ENCODE measurements around the gene SOX21.
"Not testable (repeated sequence)": the region's sequence is repeated elsewhere in the genome, so short reads cannot be mapped to it uniquely, and the experiment has no call there.

Gene SOX21

GRCh38 chr13:94712287-94712811, at the start of gene SOX21:
SOX21 (minus strand) TSS chr13:94712545; CDS start chr13:94712049, 496 bp downstream.
- no peak for DNase-seq (ENCODE audit: low read depth)

- no peak for DNase-seq (ENCODE audit: low read depth)
Measured at GRCh38 chr13:94761407-94761806, 49.1 kb upstream of the SOX21 start.

- DNase-seq (ENCODE audit: low read depth) = no peak
Measured at GRCh38 chr13:94759120-94759728, 46.9 kb upstream of the SOX21 start.

- no peak for DNase-seq (ENCODE audit: low read depth)
Measured at GRCh38 chr13:94758436-94758960, 46.2 kb upstream of the SOX21 start.

- no peak for DNase-seq (ENCODE audit: low read depth)
Measured at GRCh38 chr13:94753327-94753726, 41.0 kb upstream of the SOX21 start.

- no peak for DNase-seq (ENCODE audit: low read depth)
Measured at GRCh38 chr13:94749162-94749561, 36.8 kb upstream of the SOX21 start.

GRCh38 chr13:94739235-94739634, 26.9 kb upstream of the SOX21 start:
- DNase-seq (ENCODE audit: low read depth) = no peak

- DNase-seq (ENCODE audit: low read depth) = no peak
Measured at GRCh38 chr13:94731028-94731427, 18.7 kb upstream of the SOX21 start.

- DNase-seq (ENCODE audit: low read depth) = not testable (repeated sequence)
Measured at GRCh38 chr13:94729941-94730340, 17.6 kb upstream of the SOX21 start.

GRCh38 chr13:94726425-94726824, 14.1 kb upstream of the SOX21 start:
- DNase-seq (ENCODE audit: low read depth) = no peak

- no peak for DNase-seq (ENCODE audit: low read depth)
Measured at GRCh38 chr13:94722609-94723345, 10.4 kb upstream of the SOX21 start.

- DNase-seq (ENCODE audit: low read depth) = not testable (repeated sequence)
Measured at GRCh38 chr13:94718697-94719096, 6.4 kb upstream of the SOX21 start.

GRCh38 chr13:94717916-94718315, 5.6 kb upstream of the SOX21 start:
- DNase-seq (ENCODE audit: low read depth) = no peak

GRCh38 chr13:94716016-94716415, 3.7 kb upstream of the SOX21 start:
- no peak for DNase-seq (ENCODE audit: low read depth)

GRCh38 chr13:94713561-94714182, 1.3 kb upstream of the SOX21 start:
- DNase-seq (ENCODE audit: low read depth) = no peak

GRCh38 chr13:94712812-94713560, 641 bp upstream of the SOX21 start:
- no peak for DNase-seq (ENCODE audit: low read depth)

- DNase-seq (ENCODE audit: low read depth) = no peak
Measured at GRCh38 chr13:94711561-94712286, 621 bp downstream of the SOX21 start.

GRCh38 chr13:94710881-94711560, 1.3 kb downstream of the SOX21 start:
- no peak for DNase-seq (ENCODE audit: low read depth)

GRCh38 chr13:94710065-94710781, 2.1 kb downstream of the SOX21 start:
- DNase-seq (ENCODE audit: low read depth) = no peak
